Esophagus muscularis mucosa (tissue), 4 donors: Measurements from ENCODE around the gene COL16A1. TPM values are rescaled to one million over a fixed set of nuclear protein-coding genes. Genes with fewer than 3 reads are reported as not detected.

Experiments used
- DNase-seq: peaks from one replicate; pipeline ENCODE4 v3.0.0-alpha.2; 2017; ENCODE audit errors: extremely low spot score
- H3K27ac ChIP-seq, 4 donors: fragments of 200-600 bp; sonication (generic); replicated peaks in 1 of 4; 1 replicate in 3 of 4; 2 replicates in 1 of 4; pipeline ENCODE4 v1.5.1; 2016 to 2019; ENCODE audit warnings: mild to moderate bottlenecking in 1 of 4
- H3K27me3 ChIP-seq, 4 donors: fragments of 200-600 bp; sonication (generic); one replicate each; pipeline versions ENCODE4 v1.5.1 to v1.6.0; 2016 to 2019
- H3K36me3 ChIP-seq, 4 donors: fragments of 200-600 bp; sonication (generic); one replicate each; pipeline ENCODE4 v1.5.1; 2016 to 2019
- H3K4me1 ChIP-seq, 4 donors: fragments of 200-600 bp; sonication (generic); one replicate each; pipeline ENCODE4 v1.5.1; 2016 to 2019
- H3K4me3 ChIP-seq, 4 donors: fragments of 200-600 bp; sonication (generic); 1 replicate in 2 of 4; 2 replicates in 2 of 4; pipeline ENCODE4 v1.5.1; 2016 to 2019; ENCODE audit warnings: mild to moderate bottlenecking in 4 of 4, moderate library complexity in 1 of 4
- H3K9me3 ChIP-seq, 4 donors: fragments of 200-600 bp; sonication (generic); 1 replicate in 3 of 4; 2 replicates in 1 of 4; pipeline ENCODE4 v1.5.1; 2016 to 2019
- EP300 ChIP-seq: sonication (generic); formaldehyde crosslinking; IDR thresholded peaks from one replicate; pipeline ENCODE4 v1.6.1; 2017; ENCODE audit warnings: antibody characterized with exemption
- POLR2A ChIP-seq: fragments of 450-650 bp; IDR thresholded peaks from one replicate; pipeline ENCODE4 v1.6.1; 2017; ENCODE audit warnings: antibody characterized with exemption, moderate library complexity, mild to moderate bottlenecking, low read depth
- POLR2AphosphoS5 ChIP-seq, 2 donors: sonication (generic); formaldehyde crosslinking; IDR thresholded peaks; one replicate each; pipeline ENCODE4 v1.6.1; 2017; ENCODE audit warnings: antibody characterized with exemption in 2 of 2
- WGBS: methylation state at CpG from one replicate; pipeline ENCODE4 v1.1.5; 2018; 5-methylcytosine and 5-hydroxymethylcytosine counted together
- intact Hi-C: fragments of 100-400 bp; cut with DNase I; formaldehyde crosslinking; loops from one replicate; pipeline ENCODE4 v1.15.1; 2023
- total RNA-seq, 4 donors: library from RNA; depleted of rRNA; stranded (reverse); fragments of >200 nt; gene quantifications; one replicate each; pipeline versions ENCODE4 v1.1.0 to v1.2.1, GENCODE V29; 2016
- TF ChIP-seq, protein P1 (sequence below), 3 experiments: fragments of 200-600 bp in 2 of 3; fragments of 450-650 bp in 1 of 3; sonication (generic) in 2 of 3; IDR thresholded peaks; one replicate each; pipeline ENCODE4 v1.5.1; 2017 to 2019; ENCODE audit warnings: antibody characterized with exemption in 3 of 3, mild to moderate bottlenecking in 2 of 3, moderate library complexity in 1 of 3

The COL16A1 gene
- total RNA-seq, 4 donors from 2014 or later = 35.1 to 62.7 (median 47.6) TPM

- 30% methylated on average over 21 of the region's 56 CpGs for WGBS
- TF ChIP-seq POLR2A = no peak
- TF ChIP-seq POLR2AphosphoS5 (IDR thresholded peaks at IDR 0.05) = no peak
- no peak for TF ChIP-seq EP300
- TF ChIP-seq, protein P1, sequence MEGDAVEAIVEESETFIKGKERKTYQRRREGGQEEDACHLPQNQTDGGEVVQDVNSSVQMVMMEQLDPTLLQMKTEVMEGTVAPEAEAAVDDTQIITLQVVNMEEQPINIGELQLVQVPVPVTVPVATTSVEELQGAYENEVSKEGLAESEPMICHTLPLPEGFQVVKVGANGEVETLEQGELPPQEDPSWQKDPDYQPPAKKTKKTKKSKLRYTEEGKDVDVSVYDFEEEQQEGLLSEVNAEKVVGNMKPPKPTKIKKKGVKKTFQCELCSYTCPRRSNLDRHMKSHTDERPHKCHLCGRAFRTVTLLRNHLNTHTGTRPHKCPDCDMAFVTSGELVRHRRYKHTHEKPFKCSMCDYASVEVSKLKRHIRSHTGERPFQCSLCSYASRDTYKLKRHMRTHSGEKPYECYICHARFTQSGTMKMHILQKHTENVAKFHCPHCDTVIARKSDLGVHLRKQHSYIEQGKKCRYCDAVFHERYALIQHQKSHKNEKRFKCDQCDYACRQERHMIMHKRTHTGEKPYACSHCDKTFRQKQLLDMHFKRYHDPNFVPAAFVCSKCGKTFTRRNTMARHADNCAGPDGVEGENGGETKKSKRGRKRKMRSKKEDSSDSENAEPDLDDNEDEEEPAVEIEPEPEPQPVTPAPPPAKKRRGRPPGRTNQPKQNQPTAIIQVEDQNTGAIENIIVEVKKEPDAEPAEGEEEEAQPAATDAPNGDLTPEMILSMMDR (IDR thresholded peaks at IDR 0.05) = peak; percentile 58 to 87 (median 69)
- Histone ChIP-seq H3K27me3 (peaks cover 0 to 39% (median 19%) of the 10 kb centered on the region in 4 donors), H3K36me3 (no peaks in the 10 kb centered on the region), H3K4me1 (peaks cover 5 to 27% (median 17%) of the 10 kb centered on the region in 4 donors), H3K27ac (no peak overlapping the region), H3K4me3 (peak overlapping the region; percentile 53 to 56 (median 54)), H3K9me3 (no peaks in the 10 kb centered on the region)
- DNase-seq = no peak
- intact Hi-C loops = no loop called here
Observed at GRCh38 chr1:31617916-31618746, 85.7 kb downstream of the COL16A1 start.

DNA sequence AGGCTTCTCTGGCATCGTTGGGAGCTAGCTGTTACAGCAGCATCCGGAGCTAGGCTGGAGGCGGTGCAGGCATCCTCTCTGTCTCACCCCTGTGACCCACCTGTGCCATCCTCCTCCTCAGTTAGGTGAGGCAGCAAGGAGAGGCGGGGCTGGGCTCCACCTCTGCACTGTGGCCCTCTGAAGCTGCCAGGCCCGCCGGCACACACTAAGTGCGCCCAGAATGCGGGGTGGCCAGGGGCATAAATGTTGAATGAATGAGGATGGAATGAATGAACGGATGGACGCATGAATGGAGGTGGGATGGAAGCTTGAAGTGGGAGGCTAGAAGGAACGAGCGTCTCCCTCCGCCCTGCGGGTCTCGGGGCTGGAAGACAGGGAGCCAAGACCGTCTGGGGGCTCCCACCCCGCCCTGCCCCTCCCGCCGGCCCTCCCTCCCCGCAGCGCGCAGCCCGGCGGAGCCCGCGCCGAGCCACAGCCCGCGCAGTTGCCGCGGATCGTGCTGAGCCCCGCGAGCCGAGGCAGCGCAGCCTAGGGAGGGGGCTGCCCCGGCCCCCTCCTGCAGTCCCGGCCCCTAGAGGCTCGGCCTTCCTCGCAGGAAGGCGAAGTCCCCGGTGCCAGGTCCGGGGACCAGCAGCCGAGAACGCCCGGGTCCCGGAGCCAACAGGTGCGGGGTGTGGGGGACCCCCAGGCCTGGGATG, 86.5 kb downstream of the COL16A1 start, which contains the start of gene HCRTR1:
Gene HCRTR1 (plus strand): TSS at position 472 of the 698 bp plus-strand sequence. CDS start 1,504 bp downstream, outside the sequence.
- Histone ChIP-seq H3K27me3 (peaks cover 0 to 39% (median 19%) of the 10 kb centered on the region in 4 donors), H3K27ac (no peak within 1 kb of the TSS), H3K36me3 (no peaks in the 10 kb centered on the region), H3K4me1 (peaks cover 5 to 27% (median 17%) of the 10 kb centered on the region in 4 donors), H3K4me3 (peak within 1 kb of the TSS; percentile 53 to 56 (median 54)), H3K9me3 (no peaks in the 10 kb centered on the region)
- 16% methylated on average over 22 of the region's 48 CpGs for WGBS
- intact Hi-C loops = no loop called here
- DNase-seq = no peak
- TF ChIP-seq EP300 (no peak), POLR2AphosphoS5 (IDR thresholded peaks at IDR 0.05) (no peak), POLR2A (no peak)
- TF ChIP-seq, protein P1 (IDR thresholded peaks at IDR 0.05) = no peak

DNA sequence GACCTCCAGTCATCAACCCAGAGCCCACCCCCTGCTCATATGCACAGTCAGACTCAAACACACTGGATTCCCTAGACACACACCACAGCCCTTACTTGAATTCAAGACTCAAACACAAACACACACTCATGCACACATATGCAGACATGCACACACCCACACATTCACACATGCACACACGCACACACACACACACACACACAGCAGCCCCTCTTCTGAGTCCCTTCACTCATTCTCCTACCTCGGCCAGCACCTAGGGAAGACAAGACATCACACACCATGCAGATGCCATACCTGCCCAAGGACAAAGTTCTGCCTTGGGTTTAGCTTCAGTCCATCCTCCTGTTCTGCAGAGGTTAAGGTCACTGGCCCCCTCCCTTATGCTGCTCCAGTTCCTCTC, 87.9 kb downstream of the COL16A1 start:
- no peak for DNase-seq
- Histone ChIP-seq H3K4me1 (peaks cover 5 to 27% (median 17%) of the 10 kb centered on the region in 4 donors), H3K36me3 (no peaks in the 10 kb centered on the region), H3K27me3 (peaks cover 0 to 39% (median 19%) of the 10 kb centered on the region in 4 donors), H3K9me3 (no peaks in the 10 kb centered on the region), H3K4me3 (no peak overlapping the region), H3K27ac (no peak overlapping the region)
- WGBS = 95% methylated on average over 2 of the region's 2 CpGs
- TF ChIP-seq POLR2AphosphoS5 (IDR thresholded peaks at IDR 0.05) (no peak), POLR2A (no peak), EP300 (no peak)
- TF ChIP-seq, protein P1 (IDR thresholded peaks at IDR 0.05) = no peak
- intact Hi-C loops = no loop called here

- Histone ChIP-seq H3K4me1 (peaks cover 5 to 27% (median 17%) of the 10 kb centered on the region in 4 donors), H3K4me3 (no peak overlapping the region), H3K9me3 (no peaks in the 10 kb centered on the region), H3K27me3 (peaks cover 0 to 39% (median 19%) of the 10 kb centered on the region in 4 donors), H3K36me3 (no peaks in the 10 kb centered on the region), H3K27ac (no peak overlapping the region)
- intact Hi-C loops = no loop called here
- 86% methylated on average over 6 of the region's 6 CpGs for WGBS
- TF ChIP-seq, protein P1 (IDR thresholded peaks at IDR 0.05) = no peak
- TF ChIP-seq POLR2A (no peak), EP300 (no peak), POLR2AphosphoS5 (IDR thresholded peaks at IDR 0.05) (no peak)
- no peak for DNase-seq
Observed at GRCh38 chr1:31615414-31615813, 88.4 kb downstream of the COL16A1 start.
